B cell (primary cell): Measurements from ENCODE around the gene CCR6. TPM values are rescaled to one million over a fixed set of nuclear protein-coding genes. Genes with fewer than 3 reads are reported as not detected.
A peak's percentile ranks its signal among the peaks of the same experiment; 100 is the strongest.

Experiments
- ATAC-seq: fragments of 200-7000 bp; cut with Tn5 transposase; one replicate; pipeline ENCODE4 v1.10.0; 2021; ENCODE audit warnings: low read depth, mild to moderate bottlenecking, moderate number of reproducible peaks, moderate library complexity
- CTCF ChIA-PET: fragments of 350-600 bp; sonication (Branson Sonifier 250); formaldehyde crosslinking; loops from one replicate; lab custom pipeline; 2021; ENCODE audit warnings: antibody characterized with exemption, inconsistent platforms; lab: Charles Lee
- POLR2A ChIA-PET: fragments of 350-600 bp; sonication (Branson Sonifier 250); formaldehyde crosslinking; loops from one replicate; lab custom pipeline; 2021; ENCODE audit warnings: antibody characterized with exemption; lab: Charles Lee
- DNase-seq: peaks from one replicate; pipeline ENCODE4 v3.0.0; 2013
- H2AFZ ChIP-seq: 2 replicates; pipeline ENCODE4 v1.6.1; 2012; ENCODE audit warnings: mild to moderate bottlenecking, low read depth, low read length; ENCODE audit not compliant: insufficient read depth, poor library complexity, severe bottlenecking
- H3K27ac ChIP-seq, 2 donors: 1 replicate in 1 of 2; 2 replicates in 1 of 2; pipeline ENCODE4 v1.5.1; 2012 to 2013; ENCODE audit warnings: low read length in 2 of 2, mild to moderate bottlenecking in 2 of 2, moderate library complexity in 1 of 2
- H3K27me3 ChIP-seq, 4 experiments: fragments of 200-600 bp in 1 of 4; sonication (generic) in 1 of 4; replicated peaks in 1 of 4; 1 replicate in 2 of 4; 2 replicates in 2 of 4; pipeline versions ENCODE4 v1.6.1 to v1.7.0; 2013 to 2016; ENCODE audit warnings: low read length in 3 of 4, mild to moderate bottlenecking in 2 of 4, mixed read lengths in 1 of 4, moderate library complexity in 1 of 4; ENCODE audit not compliant: insufficient read depth in 4 of 4, control insufficient read depth in 3 of 4; ENCODE audit errors: control extremely low read depth in 1 of 4
- H3K36me3 ChIP-seq, 2 experiments: replicated peaks in 1 of 2; 1 replicate in 1 of 2; 2 replicates in 1 of 2; pipeline versions ENCODE4 v1.6.1 to v1.7.1; 2013; ENCODE audit warnings: low read length in 1 of 2; ENCODE audit not compliant: insufficient read depth in 2 of 2, control insufficient read depth in 1 of 2; ENCODE audit errors: control extremely low read depth in 1 of 2, extremely low read depth in 1 of 2
- H3K4me1 ChIP-seq, 2 donors: fragments of 200-600 bp in 1 of 2; sonication (generic) in 1 of 2; 1 replicate in 1 of 2; 2 replicates in 1 of 2; pipeline versions ENCODE4 v1.5.1 to v1.6.1; 2013 to 2017; ENCODE audit warnings: low read length in 2 of 2; ENCODE audit not compliant: control insufficient read depth in 2 of 2, insufficient read depth in 2 of 2
- H3K4me2 ChIP-seq: replicated peaks from 2 replicates; pipeline ENCODE3; 2012; ENCODE audit warnings: mild to moderate bottlenecking, low read depth, low read length; ENCODE audit not compliant: poor library complexity, severe bottlenecking
- H3K4me3 ChIP-seq, 5 experiments: fragments of 200-600 bp in 1 of 5; sonication (generic) in 1 of 5; 1 replicate in 3 of 5; 2 replicates in 2 of 5; pipeline versions ENCODE4 v1.5.1 to v1.7.0; 2011 to 2016; ENCODE audit warnings: low read length in 4 of 5, mild to moderate bottlenecking in 4 of 5, low read depth in 2 of 5, control low read depth in 1 of 5, moderate library complexity in 1 of 5; ENCODE audit not compliant: insufficient read depth in 1 of 5; ENCODE audit errors: control extremely low read depth in 1 of 5, extremely low read depth in 1 of 5
- H3K79me2 ChIP-seq: fragments of 200-600 bp; sonication (generic); one replicate; pipeline ENCODE4 v1.6.0; 2016; ENCODE audit warnings: low read length; ENCODE audit not compliant: control insufficient read depth, insufficient read depth
- H3K9ac ChIP-seq: fragments of 200-600 bp; sonication (generic); 2 replicates; pipeline ENCODE4 v1.6.1; 2017; ENCODE audit warnings: mild to moderate bottlenecking, low read length, moderate library complexity
- H3K9me3 ChIP-seq, 3 donors: one replicate each; pipeline versions ENCODE4 v1.6.1 to v1.7.1; 2013; ENCODE audit warnings: low read length in 2 of 3; ENCODE audit not compliant: control insufficient read depth in 2 of 3, insufficient read depth in 1 of 3; ENCODE audit errors: control extremely low read depth in 1 of 3
- H4K20me1 ChIP-seq: 2 replicates; pipeline ENCODE4 v1.6.0; 2012; ENCODE audit warnings: mild to moderate bottlenecking, low read length; ENCODE audit not compliant: insufficient read depth, control insufficient read depth, poor library complexity, severe bottlenecking
- H3K27ac Mint-ChIP-seq: one replicate; pipeline ENCODE4 v1.8.0; 2021; ENCODE audit warnings: mixed read lengths
- H3K27me3 Mint-ChIP-seq: one replicate; pipeline ENCODE4 v1.8.0; 2021; ENCODE audit warnings: mixed read lengths
- H3K4me1 Mint-ChIP-seq: one replicate; pipeline ENCODE4 v1.8.0; 2021; ENCODE audit warnings: mixed read lengths
- H3K4me3 Mint-ChIP-seq: one replicate; pipeline ENCODE4 v1.8.0; 2021; ENCODE audit warnings: mixed read lengths
- H3K9me3 Mint-ChIP-seq: one replicate; pipeline ENCODE4 v1.8.0; 2022; ENCODE audit warnings: mixed read lengths; ENCODE audit not compliant: insufficient read depth
- CTCF ChIP-seq: fragments of 200-600 bp; IDR thresholded peaks from one replicate; pipeline ENCODE4 v1.8.0; 2022; ENCODE audit warnings: antibody characterized with exemption, mild to moderate bottlenecking
- EZH2 ChIP-seq: IDR thresholded peaks from 2 replicates; pipeline ENCODE4 v1.6.1; 2012; ENCODE audit warnings: borderline replicate concordance, low read depth, mild to moderate bottlenecking, moderate library complexity, low read length; ENCODE audit not compliant: insufficient read depth, poor library complexity, severe bottlenecking
- WGBS: methylation state at CpG from one replicate; pipeline ENCODE4 v1.1.5; 2013; ENCODE audit warnings: missing lambda C conversion rate; ENCODE audit not compliant: insufficient coverage; 5-methylcytosine and 5-hydroxymethylcytosine counted together
- intact Hi-C: fragments of 100-400 bp; cut with micrococcal nuclease; formaldehyde crosslinking; loops from one replicate; pipeline ENCODE4 v1.10.0; 2022
- polyA plus RNA-seq: library from polyadenylated mRNA; depleted of rRNA; stranded (reverse); fragments of >200 nt; gene quantifications from 2 replicates; pipeline ENCODE4 v1.2.3, GENCODE V29; 2012
- total RNA-seq, 2 donors: library from RNA; stranded (reverse); fragments of 120-200 nt in 1 of 2; gene quantifications; 1 replicate in 1 of 2; 2 replicates in 1 of 2; pipeline versions ENCODE4 v1.2.3 to v1.2.4, GENCODE V29; 2013 to 2022

The CCR6 gene
- total and polyA plus RNA-seq, 2 donors (not counting 1 experiment from before 2014, with no cell fraction given): 18.2 to 30.9 TPM

GRCh38 chr6:167094820-167095637, 27.9 kb upstream of the CCR6 start:
- Histone ChIP-seq H3K27ac (peak overlapping the region; percentile 98 to 99), H3K9me3 (no peaks in the 10 kb centered on the region), H2AFZ (no peak overlapping the region), H3K79me2 (peaks cover 27% of the 10 kb centered on the region), H3K4me3 (peak overlapping the region; percentile 8 to 80 (median 64)), H4K20me1 (no peaks in the 10 kb centered on the region), H3K4me1 (peaks cover 99% of the 10 kb centered on the region in 2 donors), H3K27me3 (no peaks in the 10 kb centered on the region), H3K4me2 (peak overlapping the region; percentile 85), H3K36me3 (no peaks in the 10 kb centered on the region), H3K9ac (peak overlapping the region; percentile 89)
- Mint-ChIP-seq H3K4me1 (peaks cover 93% of the 10 kb centered on the region), H3K27me3 (no peaks in the 10 kb centered on the region), H3K9me3 (no peaks in the 10 kb centered on the region), H3K4me3 (peak overlapping the region; percentile 94), H3K27ac (peak overlapping the region; percentile 98)
- ATAC-seq (peak; percentile 55), DNase-seq (peak; percentile 91)
- TF ChIP-seq CTCF: no peak
- ChIA-PET POLR2A (interaction anchor here (0.8 to 14.1 kb wide), 12 partner anchors 8 to 139 kb away, joined by 3 to 432 read pairs (median 5); partner anchors contain the start of genes CCR6 and RNASET2), CTCF (interaction anchor here (0.7 to 9.5 kb wide), 18 partner anchors 11 to 308 kb away, joined by 3 to 168 read pairs (median 4); partner anchors contain the start of genes CCR6 and CEP43)
- intact Hi-C loops: loop anchor here (1.0 to 5.0 kb wide), 9 partner anchors 8 to 468 kb away; partner anchors contain the start of genes CEP43 and RPS6KA2
- 0% methylated on average over 1 of the region's 4 CpGs for WGBS

GRCh38 chr6:167095888-167096287, 27.0 kb upstream of the CCR6 start:
- peak overlapping the region; percentile 85 for H3K4me2 ChIP-seq
- H3K9ac ChIP-seq: peak overlapping the region; percentile 89
- H3K4me3 ChIP-seq: peak overlapping the region in 1 of 5 experiments; percentile 6
- no peaks in the 10 kb centered on the region for H3K27me3 Mint-ChIP-seq
- no peaks in the 10 kb centered on the region for H3K36me3 ChIP-seq
- 83% methylated on average over 2 of the region's 2 CpGs for WGBS
- no peaks in the 10 kb centered on the region for H3K27me3 ChIP-seq
- POLR2A ChIA-PET: interaction anchor here (0.9 to 14.1 kb wide), 5 partner anchors 12 to 140 kb away, joined by 3 to 432 read pairs (median 7); partner anchors contain the start of genes CCR6 and RNASET2
- peaks cover 0 to 3% (median 0%) of the 10 kb centered on the region in 3 donors for H3K9me3 ChIP-seq
- ATAC-seq: no peak
- peaks cover 99% of the 10 kb centered on the region in 2 donors for H3K4me1 ChIP-seq
- CTCF ChIA-PET: interaction anchor here (0.8 to 9.5 kb wide), 12 partner anchors 11 to 309 kb away, joined by 3 to 168 read pairs (median 12); partner anchors contain the start of genes CCR6 and CEP43
- H3K27ac Mint-ChIP-seq: peak overlapping the region; percentile 98
- TF ChIP-seq EZH2: no peak
- no peak for TF ChIP-seq CTCF
- H3K9me3 Mint-ChIP-seq: no peaks in the 10 kb centered on the region
- peaks cover 93% of the 10 kb centered on the region for H3K4me1 Mint-ChIP-seq
- peaks cover 36% of the 10 kb centered on the region for H3K79me2 ChIP-seq
- peak overlapping the region; percentile 94 for H3K4me3 Mint-ChIP-seq
- DNase-seq: no peak
- H3K27ac ChIP-seq: peak overlapping the region; percentile 98 to 99
- no peak overlapping the region for H2AFZ ChIP-seq
- intact Hi-C loops: loop anchor here (1.0 to 5.0 kb wide), 8 partner anchors 7 to 145 kb away; partner anchors contain the start of gene CEP43
- no peaks in the 10 kb centered on the region for H4K20me1 ChIP-seq
